NCI-H1105 treated with DMSO at 0.1 percent for 48 hours (cell line): Measurements from ENCODE around the gene ALX4.

Experiments used
- DNase-seq: peaks from one replicate; lab custom pipeline; 2025; lab: John Stamatoyannopoulos, UW

ALX4 gene

GRCh38 chr11:44309478-44310205, at the start of gene ALX4:
Gene ALX4, minus strand, starts transcription at chr11:44310139. Its CDS starts 77 bp downstream, at chr11:44310062.
- peak; percentile 7 for DNase-seq

GRCh38 chr11:44359162-44359561, 49.2 kb upstream of the ALX4 start:
- no peak for DNase-seq

- DNase-seq = no peak
Observed at GRCh38 chr11:44358713-44359112, 48.8 kb upstream of the ALX4 start.

GRCh38 chr11:44357711-44358110, 47.8 kb upstream of the ALX4 start:
- no peak for DNase-seq

GRCh38 chr11:44356351-44356750, 46.4 kb upstream of the ALX4 start:
- no peak for DNase-seq

- DNase-seq = no peak
Observed at GRCh38 chr11:44351898-44352498, 42.1 kb upstream of the ALX4 start.

- no peak for DNase-seq
Observed at GRCh38 chr11:44351006-44351660, 41.2 kb upstream of the ALX4 start.

- no peak for DNase-seq
Observed at GRCh38 chr11:44349328-44349727, 39.4 kb upstream of the ALX4 start.

GRCh38 chr11:44348721-44349120, 38.8 kb upstream of the ALX4 start:
- no peak for DNase-seq

- no peak for DNase-seq
Observed at GRCh38 chr11:44348114-44348513, 38.2 kb upstream of the ALX4 start.

- DNase-seq = no peak
Observed at GRCh38 chr11:44347538-44347937, 37.6 kb upstream of the ALX4 start.

- no peak for DNase-seq
Observed at GRCh38 chr11:44346983-44347382, 37.0 kb upstream of the ALX4 start.

GRCh38 chr11:44345781-44346180, 35.8 kb upstream of the ALX4 start:
- DNase-seq = no peak

GRCh38 chr11:44344921-44345320, 35.0 kb upstream of the ALX4 start:
- no peak for DNase-seq

GRCh38 chr11:44344423-44344820, 34.5 kb upstream of the ALX4 start:
- no peak for DNase-seq

GRCh38 chr11:44343778-44344422, 34.0 kb upstream of the ALX4 start:
- no peak for DNase-seq

GRCh38 chr11:44342616-44343015, 32.7 kb upstream of the ALX4 start:
- DNase-seq = no peak

GRCh38 chr11:44340656-44341055, 30.7 kb upstream of the ALX4 start:
- no peak for DNase-seq

- no peak for DNase-seq
Observed at GRCh38 chr11:44339530-44339883, 29.6 kb upstream of the ALX4 start.

GRCh38 chr11:44338698-44339529, 29.0 kb upstream of the ALX4 start:
- DNase-seq = peak; percentile 83

GRCh38 chr11:44338026-44338425, 28.1 kb upstream of the ALX4 start:
- DNase-seq = no peak

- DNase-seq = no peak
Observed at GRCh38 chr11:44335919-44336318, 26.0 kb upstream of the ALX4 start.
